Spleen (tissue), 7 donors: ENCODE results near the gene ITPK1.

Experiments
- CTCF ChIP-seq, 11 experiments: fragments of 200-600 bp in 7 of 11; fragments of 450-650 bp in 4 of 11; sonication (generic) in 4 of 11; IDR thresholded peaks in 8 of 11; conservative IDR thresholded peaks in 3 of 11; 1 replicate in 7 of 11; 2 replicates in 4 of 11; pipeline versions ENCODE4 v1.4.0 to v1.8.0; 2016 to 2021; ENCODE audit warnings: antibody characterized with exemption in 11 of 11, inconsistent platforms in 4 of 11, mild to moderate bottlenecking in 1 of 11
- POLR2A ChIP-seq, 3 donors: fragments of 450-650 bp; IDR thresholded peaks; one replicate each; pipeline ENCODE4 v1.5.1; 2017; ENCODE audit warnings: antibody characterized with exemption in 3 of 3, mild to moderate bottlenecking in 1 of 3
- POLR2AphosphoS5 ChIP-seq, 3 donors: sonication (generic); formaldehyde crosslinking; IDR thresholded peaks; one replicate each; pipeline ENCODE4 v1.5.1; 2017; ENCODE audit warnings: antibody characterized with exemption in 3 of 3
- donor health status: DM: no; HTN: no; CAD: no; lungs with moderate emphysema.
- donor health status: DM: no; HTN: no; CAD: no.
- donor health status: DM: no; HTN: no; CAD: no.

GRCh38 chr14:92956961-92957360 lies 158.8 kb downstream of the ITPK1 start:
- TF ChIP-seq POLR2A (IDR thresholded peaks at IDR 0.05) (no peak), CTCF (IDR thresholded peaks at IDR 0.05 in 8 of 11, conservative IDR thresholded peaks at IDR 0.05 in 3 of 11) (no peak), POLR2AphosphoS5 (IDR thresholded peaks at IDR 0.05) (no peak)
